HepG2 (cell line): ENCODE results near the gene RBM12. TPM values are rescaled to one million over a fixed set of nuclear protein-coding genes. Genes with fewer than 3 reads are reported as not detected.
A peak's percentile ranks its signal among the peaks of the same experiment; 100 is the strongest.

ENCODE experiments used
- BCL6 ChIP-seq: IDR thresholded peaks from 2 replicates; pipeline ENCODE4 v1.6.1; 2016; ENCODE audit warnings: missing genetic modification reagents, missing compliant biosample characterization
- CREB1 ChIP-seq, 2 experiments: fragments of 450-650 bp in 1 of 2; IDR thresholded peaks; 2 replicates each; pipeline ENCODE4 v1.6.1; 2016 to 2017; ENCODE audit warnings: control low read depth in 1 of 2, mild to moderate bottlenecking in 1 of 2, missing compliant biosample characterization in 1 of 2, missing genetic modification characterization in 1 of 2
- GABPB1 ChIP-seq: IDR thresholded peaks from 2 replicates; pipeline ENCODE4 v1.6.1; 2016; ENCODE audit warnings: mild to moderate bottlenecking, missing genetic modification reagents, moderate library complexity, missing compliant biosample characterization
- HMGA1 ChIP-seq: sonication (generic); formaldehyde crosslinking; conservative IDR thresholded peaks from 2 replicates; pipeline ENCODE4 v1.4.0; 2020; ENCODE audit warnings: missing genetic modification reagents
- HMGXB3 ChIP-seq: sonication (generic); formaldehyde crosslinking; IDR thresholded peaks from 2 replicates; pipeline ENCODE4 v1.4.0; 2020; ENCODE audit warnings: missing genetic modification reagents, borderline replicate concordance
- HOXA7 ChIP-seq: sonication (generic); formaldehyde crosslinking; IDR thresholded peaks from 2 replicates; pipeline ENCODE4 v1.8.1; 2022; ENCODE audit warnings: mild to moderate bottlenecking, missing genetic modification reagents, moderate library complexity
- KLF11 ChIP-seq: IDR thresholded peaks from 2 replicates; pipeline ENCODE4 v1.6.1; 2016; ENCODE audit warnings: missing compliant biosample characterization
- KLF16 ChIP-seq, 2 experiments: sonication (generic) in 1 of 2; formaldehyde crosslinking in 1 of 2; IDR thresholded peaks; 2 replicates each; pipeline versions ENCODE4 v1.6.1 to v1.8.0; 2016 to 2023; ENCODE audit warnings: missing genetic modification reagents in 2 of 2, missing compliant biosample characterization in 1 of 2
- NFYB ChIP-seq: sonication (generic); formaldehyde crosslinking; IDR thresholded peaks from 2 replicates; pipeline ENCODE4 v1.4.0; 2020; ENCODE audit warnings: missing genetic modification reagents
- RELA ChIP-seq: sonication (generic); formaldehyde crosslinking; IDR thresholded peaks from 2 replicates; pipeline ENCODE4 v1.4.0; 2020; ENCODE audit warnings: missing genetic modification reagents
- SMC3 ChIP-seq: IDR thresholded peaks from 2 replicates; pipeline ENCODE4 v1.6.1; 2011; ENCODE audit warnings: low read length, improper control_type of control experiment
- SMYD3 ChIP-seq: sonication (generic); formaldehyde crosslinking; IDR thresholded peaks from 2 replicates; pipeline ENCODE4 v1.8.1; 2023; ENCODE audit warnings: mild to moderate bottlenecking, missing genetic modification reagents
- SNAPC5 ChIP-seq: sonication (generic); formaldehyde crosslinking; IDR thresholded peaks from 2 replicates; pipeline ENCODE4 v1.8.1; 2023; ENCODE audit warnings: mild to moderate bottlenecking, missing genetic modification reagents, borderline replicate concordance
- SUZ12 ChIP-seq: fragments of 150-350 bp; IDR thresholded peaks from 2 replicates; pipeline ENCODE4 v1.6.1; 2014; ENCODE audit warnings: low read depth, low read length
- TCF12 ChIP-seq, 2 experiments: fragments of 450-650 bp in 1 of 2; sonication (generic) in 1 of 2; formaldehyde crosslinking in 1 of 2; IDR thresholded peaks; 2 replicates each; pipeline versions ENCODE4 v1.6.1 to v1.8.0; 2017 to 2022; ENCODE audit warnings: antibody characterized with exemption in 1 of 2, mild to moderate bottlenecking in 1 of 2, missing genetic modification reagents in 1 of 2, moderate library complexity in 1 of 2
- ZNF143 ChIP-seq: sonication (generic); formaldehyde crosslinking; IDR thresholded peaks from 2 replicates; pipeline ENCODE4 v1.4.0; 2020; ENCODE audit warnings: missing genetic modification reagents
- ZNF549 ChIP-seq: sonication (generic); formaldehyde crosslinking; IDR thresholded peaks from 2 replicates; pipeline ENCODE4 v1.5.0; 2020; ENCODE audit warnings: missing genetic modification reagents
- ZNF550 ChIP-seq: sonication (generic); formaldehyde crosslinking; IDR thresholded peaks from 2 replicates; pipeline ENCODE4 v1.4.0; 2020; ENCODE audit warnings: mild to moderate bottlenecking, missing genetic modification reagents, borderline replicate concordance
- ZNF776 ChIP-seq: sonication (generic); formaldehyde crosslinking; IDR thresholded peaks from 2 replicates; pipeline ENCODE4 v1.4.0; 2020; ENCODE audit warnings: mild to moderate bottlenecking, missing genetic modification reagents
- polyA plus RNA-seq, 8 experiments: library from polyadenylated mRNA; depleted of rRNA in 3 of 8; stranded (reverse) in 7 of 8; unstranded in 1 of 8; fragments of >200 nt; fragmentation: Illumina TruSeq in 4 of 8; extraction: Trizol in 4 of 8; gene quantifications; 2 replicates each; pipeline versions ENCODE4 v1.2.1 to v1.2.3, GENCODE V29; 2011 to 2016; ENCODE audit warnings: low read depth in 4 of 8, missing spikeins in 1 of 8, mixed read lengths in 1 of 8; ENCODE audit not compliant: insufficient read depth in 1 of 8
- total RNA-seq, 5 experiments: library from RNA; depleted of rRNA; stranded (reverse); fragments of >200 nt; fragmentation: Illumina TruSeq; extraction: Trizol; gene quantifications; 2 replicates each; pipeline ENCODE4 v1.2.3, GENCODE V29; 2016; ENCODE audit warnings: low read depth in 1 of 5
- TF ChIP-seq, protein P1 (sequence below): sonication (generic); formaldehyde crosslinking; IDR thresholded peaks from 2 replicates; pipeline ENCODE4 v1.5.0; 2020; ENCODE audit warnings: missing genetic modification reagents
- TF ChIP-seq, protein P2 (sequence below): sonication (generic); formaldehyde crosslinking; IDR thresholded peaks from 2 replicates; pipeline ENCODE4 v1.5.0; 2020; ENCODE audit warnings: missing genetic modification reagents

The RBM12 gene
- total and polyA plus RNA-seq, 2 of the 13 experiments (the other 11 are each of a cell fraction or from before 2014, with no cell fraction given): 97.9 to 104 TPM

DNA sequence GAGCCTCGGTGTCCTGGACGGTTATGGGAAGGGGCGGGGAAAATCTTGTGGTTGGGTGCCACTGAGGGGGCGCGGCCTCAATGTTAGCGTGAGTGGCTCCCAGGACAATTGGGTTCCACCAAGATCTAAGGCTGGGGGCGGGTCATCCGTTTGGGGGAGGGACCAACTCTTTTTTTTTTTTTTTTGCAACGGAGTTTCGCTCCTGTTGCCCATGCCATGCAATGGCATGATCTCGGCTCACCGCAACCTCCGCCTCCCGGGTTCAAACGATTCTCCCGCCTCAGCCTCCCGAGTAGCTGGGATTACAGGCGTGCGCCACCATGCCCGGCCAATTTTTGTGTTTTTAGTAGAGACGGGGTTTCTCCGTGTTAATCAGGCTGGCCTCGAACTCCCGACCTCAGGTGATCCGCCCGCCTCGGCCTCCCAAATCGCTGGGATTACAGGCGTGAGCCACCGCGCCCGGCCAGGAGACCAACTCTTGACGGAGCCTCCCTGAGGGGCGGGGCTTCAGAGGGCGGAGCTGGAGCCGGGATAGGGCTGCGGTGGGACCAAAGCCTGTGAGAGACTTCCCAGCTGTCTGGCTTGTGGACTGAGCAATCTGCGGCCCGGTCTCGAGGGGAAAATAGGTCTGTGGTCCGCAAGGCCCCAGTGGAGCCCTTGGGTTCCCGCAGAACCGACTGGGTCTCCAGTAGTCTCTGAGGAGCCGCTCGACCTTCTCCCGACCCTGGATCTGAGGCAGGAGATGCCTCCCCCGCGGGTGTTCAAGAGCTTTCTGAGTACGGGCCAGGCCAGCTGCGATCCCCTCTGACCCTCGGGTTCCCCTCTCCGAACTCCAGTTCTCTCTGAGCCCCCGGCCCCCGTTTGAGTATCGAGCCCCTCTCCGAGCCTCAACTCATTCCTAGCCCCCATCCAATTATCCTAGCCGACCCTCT is 48.0 kb downstream of the RBM12 start (continued):
- TF ChIP-seq ZNF550 (CRISPR knock-in tag) (0 out of 2 replicates have a peak, but pooled peaks have one; percentile 12), KLF11 (0 out of 2 replicates have a peak, but pooled peaks have one; percentile 31), HOXA7 (CRISPR knock-in tag) (no peak), TCF12 (IDR thresholded peaks at IDR 0.05) (no peak), TCF12 (CRISPR knock-in tag; IDR thresholded peaks at IDR 0.05) (peak; percentile 86), SMYD3 (CRISPR knock-in tag) (no peak; the same call in 1 of the 2 replicates), SNAPC5 (no peak), CREB1 (IDR thresholded peaks at IDR 0.05) (peak; percentile 30; the same call in 1 of the 2 replicates), CREB1 (CRISPR knock-in tag; IDR thresholded peaks at IDR 0.05) (peak; percentile 57), RELA (CRISPR knock-in tag) (no peak), ZNF549 (no peak), NFYB (CRISPR knock-in tag) (peak; percentile 77), KLF16 (CRISPR knock-in tag; IDR thresholded peaks at IDR 0.05) (peak in 1 of 2 experiments; percentile 85; a peak in 2 of 4 replicates), ZNF143 (peak; percentile 40; the same call in 1 of the 2 replicates), HMGA1 (CRISPR knock-in tag) (no peak), SMC3 (no peak), HMGXB3 (CRISPR knock-in tag) (peak; percentile 44; the same call in 1 of the 2 replicates), SUZ12 (no peak), BCL6 (CRISPR knock-in tag) (peak; percentile 58; the same call in 1 of the 2 replicates), GABPB1 (CRISPR knock-in tag) (peak; percentile 66), ZNF776 (CRISPR knock-in tag) (0 out of 2 replicates have a peak, but pooled peaks have one; percentile 49)
- TF ChIP-seq, protein P1, sequence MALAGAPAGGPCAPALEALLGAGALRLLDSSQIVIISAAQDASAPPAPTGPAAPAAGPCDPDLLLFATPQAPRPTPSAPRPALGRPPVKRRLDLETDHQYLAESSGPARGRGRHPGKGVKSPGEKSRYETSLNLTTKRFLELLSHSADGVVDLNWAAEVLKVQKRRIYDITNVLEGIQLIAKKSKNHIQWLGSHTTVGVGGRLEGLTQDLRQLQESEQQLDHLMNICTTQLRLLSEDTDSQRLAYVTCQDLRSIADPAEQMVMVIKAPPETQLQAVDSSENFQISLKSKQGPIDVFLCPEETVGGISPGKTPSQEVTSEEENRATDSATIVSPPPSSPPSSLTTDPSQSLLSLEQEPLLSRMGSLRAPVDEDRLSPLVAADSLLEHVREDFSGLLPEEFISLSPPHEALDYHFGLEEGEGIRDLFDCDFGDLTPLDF (CRISPR knock-in tag): peak; percentile 49; the same call in 1 of the 2 replicates
- TF ChIP-seq, protein P2, sequence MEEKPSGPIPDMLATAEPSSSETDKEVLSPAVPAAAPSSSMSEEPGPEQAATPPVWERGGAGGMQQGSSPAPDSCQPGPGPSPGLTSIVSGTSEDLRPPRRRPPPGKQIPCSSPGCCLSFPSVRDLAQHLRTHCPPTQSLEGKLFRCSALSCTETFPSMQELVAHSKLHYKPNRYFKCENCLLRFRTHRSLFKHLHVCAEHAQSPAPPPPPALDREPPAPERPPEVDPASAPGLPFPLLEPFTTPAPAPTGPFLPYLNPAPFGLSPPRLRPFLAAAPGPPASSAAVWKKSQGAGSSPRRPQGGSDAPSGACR (CRISPR knock-in tag): peak; percentile 49; the same call in 1 of the 2 replicates
